IMR-90 (cell line): ENCODE measurements around the gene CD7.

Source experiments
- BHLHE40 ChIP-seq: fragments of 150-350 bp; IDR thresholded peaks from 2 replicates; pipeline ENCODE4 v1.6.1; 2016; ENCODE audit warnings: mild to moderate bottlenecking, low read depth, low read length
- CEBPB ChIP-seq: IDR thresholded peaks from 2 replicates; pipeline ENCODE4 v1.6.1; 2012; ENCODE audit warnings: low read depth, low read length, improper control_type of control experiment
- MXI1 ChIP-seq: IDR thresholded peaks from 2 replicates; pipeline ENCODE4 v1.6.1; 2012; ENCODE audit warnings: low read depth, mild to moderate bottlenecking, low read length, moderate library complexity, borderline replicate concordance
- POLR2A ChIP-seq: IDR thresholded peaks from 2 replicates; pipeline ENCODE4 v1.6.1; 2012; ENCODE audit warnings: mild to moderate bottlenecking, low read depth, low read length
- RAD21 ChIP-seq: IDR thresholded peaks from 2 replicates; pipeline ENCODE4 v1.6.1; 2012; ENCODE audit warnings: low read length, improper control_type of control experiment
- TF ChIP-seq, protein P1 (sequence below): fragments of 150-350 bp; IDR thresholded peaks from 2 replicates; pipeline ENCODE4 v1.6.1; 2016; ENCODE audit warnings: low read depth, mild to moderate bottlenecking, low read length, moderate library complexity, borderline replicate concordance
- TF ChIP-seq, protein P2 (sequence below): conservative IDR thresholded peaks from 2 replicates; pipeline ENCODE4 v1.5.1; 2012; ENCODE audit warnings: mild to moderate bottlenecking, low read depth, low read length, improper control_type of control experiment
- TF ChIP-seq, protein P3 (sequence below): fragments of 150-350 bp; IDR thresholded peaks from 2 replicates; pipeline ENCODE4 v1.6.1; 2017; ENCODE audit warnings: mild to moderate bottlenecking, antibody characterized with exemption, low read length, low read depth

DNA sequence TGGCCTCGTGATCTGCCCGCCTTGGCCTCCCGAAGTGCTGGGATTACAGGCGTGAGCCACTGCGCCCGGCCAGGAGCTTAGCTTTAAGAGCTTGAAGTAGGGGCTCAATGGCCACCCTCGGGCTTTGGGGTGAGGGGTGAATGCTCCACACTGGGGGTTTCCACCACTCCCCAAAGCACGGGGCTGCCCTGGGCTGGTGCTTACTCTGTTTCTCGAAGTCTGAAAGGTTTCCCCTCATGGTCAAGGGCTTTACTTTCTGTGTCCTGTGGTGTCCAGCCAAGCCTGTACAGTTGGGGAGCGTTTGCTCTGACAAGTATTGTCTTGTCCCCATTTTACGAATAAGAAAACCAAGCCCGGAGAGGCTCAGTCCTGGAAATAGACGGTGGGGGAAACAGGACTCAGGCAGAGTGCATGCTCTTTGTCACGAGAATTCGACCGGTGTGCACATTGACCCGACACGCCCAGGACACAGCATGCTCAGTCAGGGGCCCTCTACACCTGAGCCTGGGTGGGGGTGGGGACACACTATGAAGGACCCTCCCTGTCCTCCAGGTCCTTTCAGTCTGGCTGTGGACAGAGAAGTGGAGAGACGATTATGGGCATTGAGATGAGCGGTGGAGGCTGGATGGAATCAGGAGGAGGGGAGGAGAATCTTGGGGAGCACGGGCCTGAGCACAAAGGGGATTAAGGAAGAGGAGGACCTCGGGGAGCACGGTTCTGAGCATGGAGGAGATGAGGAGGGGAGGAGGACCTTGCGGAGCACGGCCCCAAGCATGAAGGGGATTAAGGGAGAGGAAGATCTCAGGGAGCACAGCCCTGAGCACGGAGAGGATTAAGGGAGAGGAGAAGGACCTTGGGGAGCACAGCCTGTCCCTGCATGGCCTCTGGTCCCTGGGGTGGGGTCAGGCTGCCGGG, 7.5 kb downstream of the CD7 start:
- TF ChIP-seq, protein P1, sequence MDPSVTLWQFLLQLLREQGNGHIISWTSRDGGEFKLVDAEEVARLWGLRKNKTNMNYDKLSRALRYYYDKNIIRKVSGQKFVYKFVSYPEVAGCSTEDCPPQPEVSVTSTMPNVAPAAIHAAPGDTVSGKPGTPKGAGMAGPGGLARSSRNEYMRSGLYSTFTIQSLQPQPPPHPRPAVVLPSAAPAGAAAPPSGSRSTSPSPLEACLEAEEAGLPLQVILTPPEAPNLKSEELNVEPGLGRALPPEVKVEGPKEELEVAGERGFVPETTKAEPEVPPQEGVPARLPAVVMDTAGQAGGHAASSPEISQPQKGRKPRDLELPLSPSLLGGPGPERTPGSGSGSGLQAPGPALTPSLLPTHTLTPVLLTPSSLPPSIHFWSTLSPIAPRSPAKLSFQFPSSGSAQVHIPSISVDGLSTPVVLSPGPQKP = no peak
- TF ChIP-seq, protein P2, sequence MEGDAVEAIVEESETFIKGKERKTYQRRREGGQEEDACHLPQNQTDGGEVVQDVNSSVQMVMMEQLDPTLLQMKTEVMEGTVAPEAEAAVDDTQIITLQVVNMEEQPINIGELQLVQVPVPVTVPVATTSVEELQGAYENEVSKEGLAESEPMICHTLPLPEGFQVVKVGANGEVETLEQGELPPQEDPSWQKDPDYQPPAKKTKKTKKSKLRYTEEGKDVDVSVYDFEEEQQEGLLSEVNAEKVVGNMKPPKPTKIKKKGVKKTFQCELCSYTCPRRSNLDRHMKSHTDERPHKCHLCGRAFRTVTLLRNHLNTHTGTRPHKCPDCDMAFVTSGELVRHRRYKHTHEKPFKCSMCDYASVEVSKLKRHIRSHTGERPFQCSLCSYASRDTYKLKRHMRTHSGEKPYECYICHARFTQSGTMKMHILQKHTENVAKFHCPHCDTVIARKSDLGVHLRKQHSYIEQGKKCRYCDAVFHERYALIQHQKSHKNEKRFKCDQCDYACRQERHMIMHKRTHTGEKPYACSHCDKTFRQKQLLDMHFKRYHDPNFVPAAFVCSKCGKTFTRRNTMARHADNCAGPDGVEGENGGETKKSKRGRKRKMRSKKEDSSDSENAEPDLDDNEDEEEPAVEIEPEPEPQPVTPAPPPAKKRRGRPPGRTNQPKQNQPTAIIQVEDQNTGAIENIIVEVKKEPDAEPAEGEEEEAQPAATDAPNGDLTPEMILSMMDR = no peak
- no peak for TF ChIP-seq POLR2A
- no peak for TF ChIP-seq BHLHE40
- TF ChIP-seq, protein P3, sequence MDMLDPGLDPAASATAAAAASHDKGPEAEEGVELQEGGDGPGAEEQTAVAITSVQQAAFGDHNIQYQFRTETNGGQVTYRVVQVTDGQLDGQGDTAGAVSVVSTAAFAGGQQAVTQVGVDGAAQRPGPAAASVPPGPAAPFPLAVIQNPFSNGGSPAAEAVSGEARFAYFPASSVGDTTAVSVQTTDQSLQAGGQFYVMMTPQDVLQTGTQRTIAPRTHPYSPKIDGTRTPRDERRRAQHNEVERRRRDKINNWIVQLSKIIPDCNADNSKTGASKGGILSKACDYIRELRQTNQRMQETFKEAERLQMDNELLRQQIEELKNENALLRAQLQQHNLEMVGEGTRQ = no peak
- TF ChIP-seq CEBPB = no peak
- no peak for TF ChIP-seq MXI1
- no peak for TF ChIP-seq RAD21
